K562 (cell line): ENCODE results near the gene HTT-AS. TPM values are rescaled to one million over a fixed set of nuclear protein-coding genes. Genes with fewer than 3 reads are reported as not detected.

Experiments used
- CHD7 ChIP-seq: fragments of 200-600 bp; sonication (generic); IDR thresholded peaks from one replicate; pipeline ENCODE4 v1.6.1; 2012; ENCODE audit warnings: mild to moderate bottlenecking, low read depth, low read length, inconsistent platforms
- ERF ChIP-seq: fragments of 450-650 bp; formaldehyde crosslinking; IDR thresholded peaks from 2 replicates; pipeline ENCODE4 v1.4.0; 2020; ENCODE audit warnings: mild to moderate bottlenecking, mixed read lengths
- GATAD2B ChIP-seq: fragments of 450-650 bp; IDR thresholded peaks from 2 replicates; pipeline ENCODE4 v1.6.1; 2017; ENCODE audit warnings: mild to moderate bottlenecking, borderline replicate concordance
- MYNN ChIP-seq, 2 experiments: sonication (generic); formaldehyde crosslinking in 1 of 2; IDR thresholded peaks; 2 replicates each; pipeline versions ENCODE4 v1.5.0 to v1.6.1; 2016 to 2020; ENCODE audit warnings: antibody characterized with exemption in 1 of 2, missing genetic modification reagents in 1 of 2
- RBFOX2 ChIP-seq: fragments of 200-400 bp; formaldehyde crosslinking; IDR thresholded peaks from 2 replicates; pipeline ENCODE4 v1.6.1; 2017; ENCODE audit warnings: low read depth, mild to moderate bottlenecking, low read length, moderate library complexity
- SRSF3 ChIP-seq: fragments of 200-400 bp; formaldehyde crosslinking; IDR thresholded peaks from 2 replicates; pipeline ENCODE4 v1.6.1; 2016; ENCODE audit warnings: mild to moderate bottlenecking, low read length, moderate library complexity; ENCODE audit not compliant: insufficient read depth
- SUPT5H ChIP-seq: fragments of 450-650 bp; IDR thresholded peaks from 2 replicates; pipeline ENCODE4 v1.6.1; 2016
- WHSC1 ChIP-seq: IDR thresholded peaks from one replicate; pipeline ENCODE4 v1.6.1; 2012; ENCODE audit warnings: low read length, control low read depth, inconsistent platforms
- XRCC3 ChIP-seq: fragments of 450-650 bp; IDR thresholded peaks from 2 replicates; pipeline ENCODE4 v1.6.1; 2017; ENCODE audit warnings: mild to moderate bottlenecking, moderate library complexity
- ZNF253 ChIP-seq: fragments of 250-450 bp; sonication (Bioruptor Pico); conservative IDR thresholded peaks from 2 replicates; pipeline ENCODE4 v1.6.1; 2021; ENCODE audit warnings: mild to moderate bottlenecking
- ZNF592 ChIP-seq: fragments of 450-650 bp; IDR thresholded peaks from 2 replicates; pipeline ENCODE4 v1.6.1; 2017; ENCODE audit warnings: antibody characterized with exemption, mild to moderate bottlenecking
- polyA plus RNA-seq, 8 experiments: library from polyadenylated mRNA; depleted of rRNA in 4 of 8; stranded (reverse) in 5 of 8; unstranded in 3 of 8; fragments of >200 nt; fragmentation: Nextera tagmentation in 2 of 8; fragmentation: Illumina TruSeq in 1 of 8; extraction: Ambion mirVana in 2 of 8; extraction: Trizol in 1 of 8; gene quantifications; 2 replicates each; pipeline versions ENCODE4 v1.2.1 to v1.2.3, GENCODE V29; 2011 to 2014; ENCODE audit warnings: inconsistent platforms in 1 of 8, missing spikeins in 1 of 8
- total RNA-seq, 7 experiments: library from RNA; depleted of rRNA in 6 of 7; stranded (reverse); fragments of >200 nt in 6 of 7; fragmentation: Illumina TruSeq in 2 of 7; extraction: Trizol in 2 of 7; gene quantifications; 2 replicates each; pipeline versions ENCODE4 v1.2.1 to v1.2.3, GENCODE V29; 2011 to 2021; ENCODE audit warnings: low replicate concordance in 1 of 7

The HTT-AS gene
- total and polyA plus RNA-seq, 9 of the 15 experiments (the other 6 are each of a cell fraction or from before 2014, with no cell fraction given) = not detected

- no peak for TF ChIP-seq ZNF592
- no peak for TF ChIP-seq GATAD2B
- no peak for TF ChIP-seq SRSF3
- TF ChIP-seq RBFOX2 = peak; percentile 87
- TF ChIP-seq CHD7 = no peak
- TF ChIP-seq WHSC1 = no peak
- no peak for TF ChIP-seq MYNN (IDR thresholded peaks at IDR 0.05)
- TF ChIP-seq MYNN (CRISPR knock-in tag; IDR thresholded peaks at IDR 0.05) = no peak
- TF ChIP-seq XRCC3 = no peak
- TF ChIP-seq SUPT5H = peak; percentile 79
- TF ChIP-seq ERF (CRISPR knock-in tag) = 0 out of 2 replicates have a peak, but pooled peaks have one; percentile 65
- TF ChIP-seq ZNF253 (CRISPR knock-in tag) = no peak
These were observed at the start of gene HTT-AS, which contains the start of gene HTT (continued) for GRCh38 chr4:3074078-3074845.
